ENCODE results near the gene PNPO.

PNPO gene

GRCh38 chr17:47902039-47902744 is 39.2 kb upstream of the PNPO start:
- H3K27me3 ChIP-seq (ENCODE audit: insufficient read depth, low read depth, severe bottlenecking) = no peaks in the 10 kb centered on the region
- H3K36me3 ChIP-seq = peaks cover 10% of the 10 kb centered on the region
- H3K9me3 ChIP-seq (ENCODE audit: severe bottlenecking) = no peaks in the 10 kb centered on the region
- no peak overlapping the region for H3K27ac ChIP-seq
- no peak for DNase-seq
- TF ChIP-seq CTCF (IDR thresholded peaks at IDR 0.05; ENCODE audit: low read depth, low read length) = no peak
- H3K4me3 ChIP-seq (ENCODE audit: low read depth, low read length) = no peak overlapping the region

- Histone ChIP-seq H3K9me3 (ENCODE audit: severe bottlenecking) (no peaks in the 10 kb centered on the region), H3K4me3 (ENCODE audit: low read depth, low read length) (no peak overlapping the region), H3K27ac (no peak overlapping the region), H3K27me3 (ENCODE audit: insufficient read depth, low read depth, severe bottlenecking) (no peaks in the 10 kb centered on the region), H3K36me3 (peaks cover 5% of the 10 kb centered on the region)
- DNase-seq = no peak
- no peak for TF ChIP-seq CTCF (IDR thresholded peaks at IDR 0.05; ENCODE audit: low read depth, low read length)
Measured at GRCh38 chr17:47905221-47905733, 36.1 kb upstream of the PNPO start.

- Histone ChIP-seq H3K9me3 (ENCODE audit: severe bottlenecking) (no peaks in the 10 kb centered on the region), H3K27me3 (ENCODE audit: insufficient read depth, low read depth, severe bottlenecking) (no peaks in the 10 kb centered on the region), H3K4me3 (ENCODE audit: low read depth, low read length) (no peak overlapping the region), H3K27ac (no peak overlapping the region), H3K36me3 (peaks cover 2% of the 10 kb centered on the region; the same call in 1 of the 2 replicates)
- no peak for DNase-seq
- TF ChIP-seq CTCF (IDR thresholded peaks at IDR 0.05; ENCODE audit: low read depth, low read length) = no peak
Measured at GRCh38 chr17:47906443-47906842, 34.9 kb upstream of the PNPO start.

- peaks cover 2% of the 10 kb centered on the region; the same call in 1 of the 2 replicates for H3K36me3 ChIP-seq
- no peaks in the 10 kb centered on the region for H3K27me3 ChIP-seq (ENCODE audit: insufficient read depth, low read depth, severe bottlenecking)
- no peak for TF ChIP-seq CTCF (IDR thresholded peaks at IDR 0.05; ENCODE audit: low read depth, low read length)
- H3K27ac ChIP-seq = no peak overlapping the region
- no peak overlapping the region for H3K4me3 ChIP-seq (ENCODE audit: low read depth, low read length)
- DNase-seq = no peak
- no peaks in the 10 kb centered on the region for H3K9me3 ChIP-seq (ENCODE audit: severe bottlenecking)
Measured at GRCh38 chr17:47907932-47908562, 33.3 kb upstream of the PNPO start.

- no peak overlapping the region for H3K4me3 ChIP-seq (ENCODE audit: low read depth, low read length)
- H3K27me3 ChIP-seq (ENCODE audit: insufficient read depth, low read depth, severe bottlenecking) = no peaks in the 10 kb centered on the region
- H3K27ac ChIP-seq = no peak overlapping the region
- H3K36me3 ChIP-seq = peaks cover 15% of the 10 kb centered on the region
- DNase-seq = no peak
- TF ChIP-seq CTCF (IDR thresholded peaks at IDR 0.05; ENCODE audit: low read depth, low read length) = no peak
- no peaks in the 10 kb centered on the region for H3K9me3 ChIP-seq (ENCODE audit: severe bottlenecking)
Measured at GRCh38 chr17:47913050-47913449, 28.3 kb upstream of the PNPO start.
